Thoracic aorta (tissue), 2 donors: ENCODE results near the gene PEBP1. TPM values are rescaled to one million over a fixed set of nuclear protein-coding genes. Genes with fewer than 3 reads are reported as not detected.

Experiments used
- ATAC-seq: fragments of 150-250 bp; one replicate; pipeline ENCODE4 v1.8.0; 2017; ENCODE audit warnings: low read depth; ENCODE audit not compliant: insufficient number of reproducible peaks, low FRiP score
- DNase-seq: peaks from one replicate; pipeline ENCODE4 v3.0.0-alpha.2; 2020; ENCODE audit warnings: low spot score
- H3K27ac ChIP-seq, 2 donors: fragments of 200-600 bp; sonication (generic); 1 replicate in 1 of 2; 2 replicates in 1 of 2; pipeline ENCODE4 v1.5.1; 2016; ENCODE audit warnings: mild to moderate bottlenecking in 2 of 2, moderate library complexity in 2 of 2
- H3K27me3 ChIP-seq: fragments of 200-600 bp; sonication (generic); replicated peaks from 2 replicates; pipeline ENCODE4 v1.6.0; 2016; ENCODE audit warnings: mild to moderate bottlenecking; ENCODE audit not compliant: insufficient read depth
- H3K36me3 ChIP-seq: fragments of 200-600 bp; sonication (generic); one replicate; pipeline ENCODE4 v1.5.1; 2016
- H3K4me1 ChIP-seq, 2 donors: fragments of 200-600 bp; sonication (generic); 1 replicate in 1 of 2; 2 replicates in 1 of 2; pipeline versions ENCODE4 v1.5.1 to v1.6.0; 2016; ENCODE audit warnings: low read depth in 2 of 2, mild to moderate bottlenecking in 1 of 2; ENCODE audit not compliant: control insufficient read depth in 1 of 2
- H3K4me3 ChIP-seq: fragments of 200-600 bp; sonication (generic); 2 replicates; pipeline ENCODE4 v1.5.1; 2016; ENCODE audit warnings: mild to moderate bottlenecking
- H3K9me3 ChIP-seq: fragments of 200-600 bp; sonication (generic); 2 replicates; pipeline ENCODE4 v1.5.1; 2016
- total RNA-seq, 2 donors: library from RNA; depleted of rRNA; stranded (reverse); fragments of >200 nt; gene quantifications; one replicate each; pipeline versions ENCODE4 v1.1.0 to v1.2.3, GENCODE V29; 2016
- TF ChIP-seq, protein P1 (sequence below): fragments of 200-600 bp; sonication (generic); IDR thresholded peaks from one replicate; pipeline ENCODE4 v1.5.1; 2019; ENCODE audit warnings: antibody characterized with exemption

The PEBP1 gene
- total RNA-seq, 2 donors from 2014 or later = 248 to 385 TPM

GRCh38 chr12:118136559-118137003, 657 bp downstream of the PEBP1 start:
- H3K4me1 ChIP-seq = peaks cover 18 to 31% of the 10 kb centered on the region in 2 donors

GRCh38 chr12:118137148-118137678, 1.3 kb downstream of the PEBP1 start:
- peak overlapping the region; percentile 99 for H3K4me3 ChIP-seq

More at GRCh38 chr12:118136559-118137003, 657 bp downstream of the PEBP1 start:
- DNase-seq (peak; percentile 11), ATAC-seq (no peak)
- TF ChIP-seq, protein P1, sequence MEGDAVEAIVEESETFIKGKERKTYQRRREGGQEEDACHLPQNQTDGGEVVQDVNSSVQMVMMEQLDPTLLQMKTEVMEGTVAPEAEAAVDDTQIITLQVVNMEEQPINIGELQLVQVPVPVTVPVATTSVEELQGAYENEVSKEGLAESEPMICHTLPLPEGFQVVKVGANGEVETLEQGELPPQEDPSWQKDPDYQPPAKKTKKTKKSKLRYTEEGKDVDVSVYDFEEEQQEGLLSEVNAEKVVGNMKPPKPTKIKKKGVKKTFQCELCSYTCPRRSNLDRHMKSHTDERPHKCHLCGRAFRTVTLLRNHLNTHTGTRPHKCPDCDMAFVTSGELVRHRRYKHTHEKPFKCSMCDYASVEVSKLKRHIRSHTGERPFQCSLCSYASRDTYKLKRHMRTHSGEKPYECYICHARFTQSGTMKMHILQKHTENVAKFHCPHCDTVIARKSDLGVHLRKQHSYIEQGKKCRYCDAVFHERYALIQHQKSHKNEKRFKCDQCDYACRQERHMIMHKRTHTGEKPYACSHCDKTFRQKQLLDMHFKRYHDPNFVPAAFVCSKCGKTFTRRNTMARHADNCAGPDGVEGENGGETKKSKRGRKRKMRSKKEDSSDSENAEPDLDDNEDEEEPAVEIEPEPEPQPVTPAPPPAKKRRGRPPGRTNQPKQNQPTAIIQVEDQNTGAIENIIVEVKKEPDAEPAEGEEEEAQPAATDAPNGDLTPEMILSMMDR = no peak
- peak overlapping the region; percentile 79 to 88 for H3K27ac ChIP-seq
- peak overlapping the region; percentile 99 for H3K4me3 ChIP-seq
- H3K9me3 ChIP-seq = no peaks in the 10 kb centered on the region
- H3K36me3 ChIP-seq = peaks cover 25% of the 10 kb centered on the region
- no peaks in the 10 kb centered on the region for H3K27me3 ChIP-seq

DNA sequence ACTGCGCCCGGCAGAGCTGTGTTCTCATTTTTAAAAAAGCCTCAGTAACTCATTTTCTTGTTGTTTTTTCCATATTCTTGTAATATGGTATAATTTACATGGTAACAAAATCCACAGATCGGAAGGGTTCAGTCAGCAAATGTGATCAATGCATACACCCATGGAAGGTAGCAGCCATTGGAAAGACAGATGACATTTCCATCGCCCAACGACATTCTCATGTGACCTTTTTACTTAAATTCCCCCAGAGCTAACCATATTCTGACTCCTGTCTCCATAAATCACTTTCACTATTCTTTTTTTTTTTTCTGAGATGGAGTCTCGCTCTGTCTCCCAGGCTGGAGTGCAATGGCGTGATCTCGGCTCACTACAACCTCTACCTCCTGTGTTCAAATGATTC, 4.9 kb downstream of the PEBP1 start:
- no peak overlapping the region for H3K27ac ChIP-seq
- DNase-seq (no peak), ATAC-seq (no peak)
- H3K27me3 ChIP-seq = no peaks in the 10 kb centered on the region
- no peak overlapping the region for H3K4me3 ChIP-seq
- TF ChIP-seq, protein P1 = no peak
- no peaks in the 10 kb centered on the region for H3K9me3 ChIP-seq
- H3K36me3 ChIP-seq = peaks cover 52% of the 10 kb centered on the region
- H3K4me1 ChIP-seq = peaks cover 18 to 22% of the 10 kb centered on the region in 2 donors

More at GRCh38 chr12:118137148-118137678, 1.3 kb downstream of the PEBP1 start:
- DNase-seq (no peak), ATAC-seq (no peak)
- Histone ChIP-seq H3K27me3 (no peaks in the 10 kb centered on the region), H3K9me3 (no peaks in the 10 kb centered on the region), H3K36me3 (peaks cover 25% of the 10 kb centered on the region), H3K27ac (peak overlapping the region; percentile 79 to 88), H3K4me1 (peaks cover 18 to 31% of the 10 kb centered on the region in 2 donors)
- TF ChIP-seq, protein P1 = no peak

DNA sequence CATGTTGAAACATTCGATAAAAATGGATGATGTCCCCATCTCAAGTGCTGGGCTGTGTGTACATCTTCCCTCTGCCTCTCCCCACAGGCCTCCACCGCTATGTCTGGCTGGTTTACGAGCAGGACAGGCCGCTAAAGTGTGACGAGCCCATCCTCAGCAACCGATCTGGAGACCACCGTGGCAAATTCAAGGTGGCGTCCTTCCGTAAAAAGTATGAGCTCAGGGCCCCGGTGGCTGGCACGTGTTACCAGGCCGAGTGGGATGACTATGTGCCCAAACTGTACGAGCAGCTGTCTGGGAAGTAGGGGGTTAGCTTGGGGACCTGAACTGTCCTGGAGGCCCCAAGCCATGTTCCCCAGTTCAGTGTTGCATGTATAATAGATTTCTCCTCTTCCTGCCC, 8.6 kb downstream of the PEBP1 start:
- H3K4me3 ChIP-seq = no peak overlapping the region
- H3K9me3 ChIP-seq = no peaks in the 10 kb centered on the region
- H3K27ac ChIP-seq = no peak overlapping the region
- DNase-seq = no peak
- peaks cover 51% of the 10 kb centered on the region for H3K36me3 ChIP-seq
- no peak for ATAC-seq
- H3K4me1 ChIP-seq = peaks cover 0 to 2% of the 10 kb centered on the region in 2 donors
- TF ChIP-seq, protein P1 = no peak
- no peaks in the 10 kb centered on the region for H3K27me3 ChIP-seq

DNA sequence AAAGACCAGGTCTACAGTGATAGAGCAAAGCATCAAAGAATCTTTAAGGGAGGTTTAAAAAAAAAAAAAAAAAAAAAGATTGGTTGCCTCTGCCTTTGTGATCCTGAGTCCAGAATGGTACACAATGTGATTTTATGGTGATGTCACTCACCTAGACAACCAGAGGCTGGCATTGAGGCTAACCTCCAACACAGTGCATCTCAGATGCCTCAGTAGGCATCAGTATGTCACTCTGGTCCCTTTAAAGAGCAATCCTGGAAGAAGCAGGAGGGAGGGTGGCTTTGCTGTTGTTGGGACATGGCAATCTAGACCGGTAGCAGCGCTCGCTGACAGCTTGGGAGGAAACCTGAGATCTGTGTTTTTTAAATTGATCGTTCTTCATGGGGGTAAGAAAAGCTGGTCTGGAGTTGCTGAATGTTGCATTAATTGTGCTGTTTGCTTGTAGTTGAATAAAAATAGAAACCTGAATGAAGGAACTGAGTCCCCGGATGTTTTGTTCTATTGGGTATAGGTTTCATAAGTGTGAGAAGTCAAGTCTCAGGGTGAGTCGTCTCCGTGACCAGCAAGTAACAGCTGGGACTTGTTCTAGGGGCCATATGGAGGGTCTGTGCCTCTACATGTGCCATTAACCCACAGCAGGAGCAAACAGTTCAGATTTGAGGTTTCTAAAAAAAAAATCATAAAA, 9.3 kb downstream of the PEBP1 start:
- Histone ChIP-seq H3K4me1 (no peaks in the 10 kb centered on the region), H3K36me3 (peaks cover 47% of the 10 kb centered on the region), H3K4me3 (no peak overlapping the region), H3K9me3 (no peaks in the 10 kb centered on the region), H3K27ac (no peak overlapping the region), H3K27me3 (no peaks in the 10 kb centered on the region)
- DNase-seq (no peak), ATAC-seq (no peak)
- TF ChIP-seq, protein P1 = no peak
